Fibroblast of skin of left quadriceps (primary cell): ENCODE data around the gene IQGAP2.

Experiments
- DNase-seq, 2 experiments: peaks; one replicate each; pipeline ENCODE4 v3.0.0-alpha.2; 2013; ENCODE audit warnings: low read depth in 2 of 2

IQGAP2 gene

DNA sequence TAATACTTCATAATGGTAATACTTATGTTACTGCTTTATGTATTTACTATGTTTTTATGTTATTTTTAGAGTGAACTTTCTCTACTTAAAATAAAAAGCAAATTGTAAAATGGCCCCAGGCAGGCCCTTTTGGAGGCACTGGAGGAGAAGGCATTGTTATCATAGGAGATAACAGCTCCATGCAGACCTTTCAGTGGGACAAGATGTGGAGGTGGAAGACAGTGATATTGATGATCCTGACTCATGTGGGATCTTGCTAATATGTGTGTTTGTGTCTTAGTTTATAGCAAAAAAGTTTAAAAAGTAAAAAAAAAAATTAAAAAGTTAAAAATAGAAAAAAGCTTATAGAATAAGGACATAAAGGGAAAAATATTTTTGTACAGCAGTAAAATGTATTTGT, 74.5 kb downstream of the IQGAP2 start:
- DNase-seq: no peak

- DNase-seq: no peak
Measured at GRCh38 chr5:76479281-76479680, 76.2 kb downstream of the IQGAP2 start.

- no peak for DNase-seq
Measured at GRCh38 chr5:76479973-76480667, 77.0 kb downstream of the IQGAP2 start.

GRCh38 chr5:76482984-76483383, 79.9 kb downstream of the IQGAP2 start:
- DNase-seq: no peak

DNA sequence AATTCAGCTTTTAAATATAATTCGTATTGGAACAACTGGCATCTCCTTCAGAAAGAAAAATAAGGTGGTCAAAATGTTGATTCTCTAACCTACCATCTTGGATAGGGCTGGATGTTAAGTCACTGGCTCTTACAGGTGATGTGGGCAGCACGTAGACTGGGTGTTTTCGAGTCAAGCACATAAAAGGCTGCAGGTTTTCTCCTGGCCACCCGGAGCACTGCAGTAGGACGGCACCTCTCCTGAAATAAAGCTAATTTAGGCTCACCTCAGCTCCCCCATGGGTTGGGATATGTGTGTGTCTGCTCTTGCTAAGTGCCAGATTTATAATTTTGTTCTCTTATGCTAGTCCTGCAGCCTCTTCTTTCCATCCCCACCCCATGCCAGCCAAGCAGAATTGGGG, 80.3 kb downstream of the IQGAP2 start:
- no peak for DNase-seq

DNA sequence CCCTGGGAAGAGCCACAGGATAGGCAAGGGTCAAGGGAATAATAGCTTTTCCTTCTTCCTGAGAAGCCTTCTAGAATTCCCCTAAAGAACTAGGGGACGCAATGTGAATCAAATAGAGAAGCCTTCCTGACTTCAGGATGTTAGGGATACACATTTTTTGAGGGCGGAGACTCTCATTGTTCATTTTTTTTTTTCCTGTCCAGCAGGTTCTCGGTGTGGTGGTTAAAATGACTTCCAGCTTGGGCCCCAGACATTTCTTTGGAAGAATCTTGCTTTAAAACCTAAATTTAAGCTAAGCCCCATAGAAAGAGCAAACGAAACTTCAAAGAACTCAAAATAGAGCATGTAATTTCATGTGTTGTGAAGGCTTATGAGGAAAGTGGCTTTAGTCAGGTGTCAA, 80.8 kb downstream of the IQGAP2 start:
- DNase-seq: no peak

DNA sequence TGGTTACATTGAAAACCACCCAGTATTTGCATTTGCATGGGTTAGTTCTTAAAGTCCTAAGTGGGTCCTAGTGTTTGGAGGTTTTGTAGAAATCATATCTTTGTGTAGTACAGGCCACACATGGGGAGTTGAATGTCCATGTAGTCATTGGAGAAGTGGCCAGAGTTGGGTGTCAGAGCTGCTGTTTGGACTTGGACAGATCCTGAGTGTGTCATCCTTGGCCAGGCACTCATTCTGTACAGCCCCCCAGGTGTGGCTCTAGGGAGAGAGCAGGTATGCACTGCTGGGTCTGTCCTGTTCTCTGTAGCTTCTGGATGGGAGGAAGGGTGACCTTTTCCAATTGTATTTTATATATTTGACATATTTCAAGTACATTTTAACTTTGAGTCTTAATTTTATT, 82.4 kb downstream of the IQGAP2 start:
- no peak for DNase-seq

- no peak for DNase-seq
Measured at GRCh38 chr5:76487386-76487785, 84.3 kb downstream of the IQGAP2 start.

DNA sequence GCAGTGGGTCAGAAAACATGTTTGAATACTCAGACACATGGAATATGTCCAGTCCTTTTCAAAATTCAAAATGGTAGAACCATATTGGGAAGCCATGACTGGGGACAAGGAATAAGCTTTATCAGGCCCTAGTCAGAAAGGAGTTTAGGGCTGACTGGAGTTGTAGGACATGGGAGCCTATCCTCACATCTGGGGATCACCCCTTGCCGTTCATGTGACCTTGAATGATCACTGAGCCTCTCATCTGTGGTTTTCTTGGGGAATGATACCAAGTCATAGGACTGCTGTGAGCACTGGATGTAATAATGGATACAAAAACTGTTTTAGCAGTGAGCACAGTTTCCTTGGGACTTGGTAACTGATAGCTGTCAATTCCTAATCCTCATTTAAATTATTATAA, 84.7 kb downstream of the IQGAP2 start:
- DNase-seq: no peak

GRCh38 chr5:76488969-76489368, 85.9 kb downstream of the IQGAP2 start:
- no peak for DNase-seq

DNA sequence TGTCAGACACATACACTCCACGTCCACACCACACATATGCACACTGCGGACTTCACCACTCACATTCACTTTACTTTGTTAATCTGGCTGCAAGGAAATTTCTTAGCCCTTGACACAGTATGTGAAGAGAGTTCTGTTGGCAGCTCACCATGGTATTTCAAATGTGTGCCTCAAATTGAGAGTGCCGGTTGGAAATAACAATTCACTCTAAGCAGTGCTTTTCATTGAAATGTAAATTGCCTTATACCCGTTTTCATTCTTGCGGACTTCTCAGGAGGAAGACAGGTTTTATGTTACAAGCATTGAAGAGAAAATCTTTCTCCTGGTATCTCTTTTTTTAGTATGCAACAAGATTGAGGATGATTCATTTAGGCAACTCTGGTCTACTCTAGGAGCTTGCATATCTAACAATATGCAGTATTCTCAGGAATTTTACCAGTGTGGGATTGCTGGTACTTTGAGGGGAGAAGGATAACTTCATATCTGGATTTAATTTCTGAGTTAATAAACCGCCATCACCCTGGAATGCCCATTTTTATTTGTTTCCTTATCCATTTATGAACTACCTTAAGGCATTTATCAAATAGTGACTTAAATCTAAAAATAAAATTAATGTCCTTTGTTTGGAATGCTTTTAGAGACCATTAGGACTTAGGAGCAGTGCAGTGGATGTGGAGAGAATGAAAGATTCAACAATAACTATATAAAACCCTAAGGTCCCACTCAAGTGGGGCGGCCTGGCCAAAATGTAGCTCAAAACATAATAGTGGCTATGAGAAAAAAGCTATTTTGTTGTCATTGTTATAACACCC, 87.0 kb downstream of the IQGAP2 start:
- no peak for DNase-seq

DNA sequence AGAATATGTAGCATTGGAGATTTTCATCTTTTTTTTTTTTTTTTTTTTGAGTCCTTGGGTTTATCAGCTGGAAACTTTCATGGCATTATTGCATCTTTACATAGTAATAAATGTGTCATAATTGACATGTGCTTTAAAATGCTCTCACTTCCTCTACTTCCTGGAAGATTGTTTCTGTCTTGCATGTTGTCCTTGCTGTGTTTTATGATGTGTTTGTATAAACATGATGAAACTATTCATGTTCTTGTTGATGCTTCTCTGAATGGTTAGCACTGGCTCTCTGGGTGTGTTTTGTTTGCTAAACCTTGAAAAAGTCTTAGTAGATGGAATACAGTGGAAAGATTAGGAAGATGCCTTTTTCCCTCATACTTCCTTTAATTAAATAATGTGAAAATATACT, 87.9 kb downstream of the IQGAP2 start:
- DNase-seq: no peak

DNA sequence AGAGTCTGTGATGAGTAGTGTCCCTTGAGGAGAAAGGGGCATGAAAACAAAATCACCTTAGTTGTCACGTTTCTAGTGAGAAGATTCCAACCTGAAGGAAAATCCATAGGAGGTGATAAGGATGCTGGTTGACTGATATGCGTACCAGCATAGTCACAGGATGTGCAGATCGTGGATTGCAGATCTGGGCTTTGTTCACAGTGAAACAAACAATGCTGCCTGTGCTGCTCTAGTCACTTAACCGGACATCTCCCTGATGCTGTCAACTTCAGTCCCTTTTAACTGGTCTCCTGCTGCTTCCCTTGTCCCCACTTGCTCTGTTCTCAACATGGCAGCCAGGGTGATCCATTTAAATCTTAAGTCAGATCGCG, 89.7 kb downstream of the IQGAP2 start:
- no peak for DNase-seq

DNA sequence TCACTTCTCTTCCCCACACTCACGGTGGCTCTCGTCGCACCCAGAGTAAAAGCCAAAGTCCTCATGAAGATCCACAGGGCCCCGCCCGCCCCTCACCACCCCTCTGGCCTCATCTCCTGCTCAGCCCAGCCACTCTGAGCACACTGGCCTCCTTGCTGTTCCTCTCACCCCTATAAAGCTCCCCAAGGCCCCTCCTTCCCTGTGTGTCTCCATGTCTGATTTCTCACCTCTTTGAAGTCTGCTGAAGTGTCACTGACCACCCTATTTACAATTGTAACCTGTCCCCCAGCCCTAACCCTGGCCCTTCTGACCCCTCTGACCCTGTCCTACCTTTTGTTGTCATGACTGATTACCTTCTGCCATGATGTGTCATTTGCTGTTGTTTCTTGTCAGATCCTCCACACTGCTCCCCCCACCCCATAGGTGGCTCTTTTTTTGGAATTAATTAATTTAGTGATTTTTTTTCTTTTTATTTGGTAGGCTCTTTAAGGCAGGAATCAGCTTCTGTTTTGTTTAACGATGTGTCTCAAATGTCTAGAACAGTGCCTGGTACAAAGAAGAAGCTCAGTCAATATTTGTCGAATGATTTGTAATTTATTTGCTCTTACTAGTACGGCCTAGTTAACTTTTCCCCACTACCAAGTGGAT, 90.2 kb downstream of the IQGAP2 start:
- DNase-seq: no peak

- DNase-seq: no peak
Measured at GRCh38 chr5:76494201-76494600, 91.1 kb downstream of the IQGAP2 start.

DNA sequence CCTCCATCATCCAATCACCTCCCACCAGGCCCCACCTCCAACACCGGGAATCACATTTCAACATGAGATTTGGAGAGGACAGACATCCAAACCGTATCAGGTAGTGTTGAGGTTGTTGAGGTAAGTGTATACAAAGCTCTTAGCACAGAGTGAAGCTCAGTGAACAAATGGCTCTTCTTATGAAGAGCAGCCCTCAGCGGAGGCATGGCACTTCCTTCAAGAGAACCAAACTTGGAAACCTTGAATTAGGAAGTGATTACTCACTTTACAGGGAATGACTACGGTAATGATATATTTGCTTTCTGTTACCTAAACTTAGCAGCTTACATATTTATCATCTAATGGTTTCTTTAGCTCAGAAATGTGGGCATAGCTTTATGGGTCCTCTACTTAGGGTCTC, 92.8 kb downstream of the IQGAP2 start:
- DNase-seq: no peak

DNA sequence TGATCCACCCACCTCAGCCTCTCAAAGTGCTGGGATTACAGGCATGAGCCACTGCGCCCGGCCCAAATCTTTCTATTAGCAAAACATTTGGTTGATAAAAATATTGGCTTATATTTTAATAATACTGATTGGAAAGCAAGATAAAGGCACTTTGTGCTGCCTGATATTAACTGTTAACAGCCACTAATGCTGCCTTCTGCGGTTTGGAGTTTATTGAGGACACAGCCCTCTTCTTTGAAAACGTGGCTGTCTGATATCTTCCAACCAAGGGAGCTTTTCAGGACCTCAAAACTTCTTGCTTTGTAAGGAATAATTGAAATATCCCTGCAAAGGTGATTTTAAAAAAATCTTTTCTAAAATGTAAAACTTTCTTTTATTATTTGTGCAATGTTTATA, 94.0 kb downstream of the IQGAP2 start:
- DNase-seq: no peak

- DNase-seq: no peak
Measured at GRCh38 chr5:76497986-76498717, 95.1 kb downstream of the IQGAP2 start.

GRCh38 chr5:76499507-76500161, 96.5 kb downstream of the IQGAP2 start:
- DNase-seq: no peak

DNA sequence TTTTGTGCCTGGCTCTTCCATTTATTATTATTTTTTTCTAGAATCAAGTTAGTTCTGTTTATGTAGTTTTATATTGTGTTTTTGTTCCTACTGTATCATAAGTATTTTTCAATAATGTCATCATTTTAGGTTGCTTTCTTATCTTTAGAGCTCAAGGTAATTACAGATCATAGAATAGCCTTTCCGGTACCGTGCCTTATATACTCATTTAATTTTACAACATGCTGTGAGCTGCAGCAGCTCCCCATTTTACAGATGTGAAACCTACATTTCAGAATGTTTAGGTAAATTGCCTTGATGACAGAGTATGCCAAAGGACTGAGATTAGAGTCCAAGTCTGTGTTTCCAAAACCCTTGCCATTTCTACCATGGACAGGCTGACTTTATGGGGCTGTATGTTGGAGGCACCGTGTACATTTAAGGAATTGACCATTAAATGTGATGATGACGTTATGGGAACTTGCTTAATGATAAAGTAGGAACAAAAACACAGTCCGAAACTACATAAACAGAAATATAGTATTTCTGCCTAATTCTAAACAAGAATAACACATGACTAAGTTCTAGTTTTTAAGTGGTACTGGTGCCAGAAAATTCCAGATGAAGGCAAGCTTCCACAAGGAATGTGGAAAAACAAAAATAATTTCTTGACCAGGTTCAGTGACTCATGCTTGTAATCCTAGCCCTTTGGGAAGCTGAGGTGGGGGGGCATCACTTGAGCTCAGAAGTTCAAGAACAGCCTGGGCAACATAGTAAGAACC, 97.7 kb downstream of the IQGAP2 start:
- DNase-seq: peak in 1 of 2 experiments; percentile 12

DNA sequence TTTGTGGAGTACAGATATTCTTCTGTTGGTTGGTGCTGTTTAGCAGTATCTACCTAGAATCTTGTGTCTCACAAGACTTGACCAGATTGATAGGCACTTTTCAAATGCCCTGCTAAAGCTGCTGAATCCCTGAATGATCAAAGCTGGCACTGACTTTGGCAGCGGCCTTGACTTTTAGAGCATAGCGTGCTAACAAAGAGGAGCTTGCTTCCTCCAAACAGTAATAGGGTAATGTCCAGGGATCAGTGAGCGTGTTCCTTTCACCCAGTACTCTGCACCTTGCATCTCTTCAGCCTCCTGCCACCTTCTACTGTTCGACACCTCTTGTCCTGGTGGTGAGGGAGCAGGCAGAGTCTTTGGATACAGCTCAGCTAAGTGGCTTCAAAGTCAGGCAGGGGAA, 100.8 kb downstream of the IQGAP2 start:
- DNase-seq: no peak
